Stomach (tissue), 9 donors: ENCODE results near the gene NFYA. TPM values are rescaled to one million over a fixed set of nuclear protein-coding genes. Genes with fewer than 3 reads are reported as not detected.

Experiments
- DNase-seq, 2 donors: peaks; one replicate each; pipeline versions ENCODE4 v3.0.0 to v3.0.0-alpha.2; 2013 to 2019
- H3K27ac ChIP-seq, 5 donors: fragments of 200-600 bp in 4 of 5; sonication (generic) in 4 of 5; one replicate each; pipeline ENCODE4 v1.5.1; 2013 to 2019; ENCODE audit warnings: mild to moderate bottlenecking in 1 of 5, moderate library complexity in 1 of 5
- H3K27me3 ChIP-seq, 3 donors: fragments of 200-600 bp; sonication (generic); one replicate each; pipeline ENCODE4 v1.5.1; 2017 to 2019; ENCODE audit warnings: mixed run types in 1 of 3
- H3K36me3 ChIP-seq, 4 donors: fragments of 200-600 bp; sonication (generic); 1 replicate in 3 of 4; 2 replicates in 1 of 4; pipeline ENCODE4 v1.5.1; 2016 to 2019
- H3K4me1 ChIP-seq, 4 donors: fragments of 200-600 bp; sonication (generic); one replicate each; pipeline ENCODE4 v1.5.1; 2016 to 2019
- H3K4me3 ChIP-seq, 4 donors: fragments of 200-600 bp; sonication (generic) in 3 of 4; one replicate each; pipeline ENCODE4 v1.5.1; 2016 to 2019; ENCODE audit warnings: mild to moderate bottlenecking in 1 of 4
- H3K9me3 ChIP-seq, 4 donors: fragments of 200-600 bp; sonication (generic); one replicate each; pipeline ENCODE4 v1.5.1; 2016 to 2019
- EP300 ChIP-seq: sonication (generic); formaldehyde crosslinking; IDR thresholded peaks from one replicate; pipeline ENCODE4 v1.6.1; 2017; ENCODE audit warnings: antibody characterized with exemption
- POLR2A ChIP-seq, 4 donors: fragments of 450-650 bp; IDR thresholded peaks; one replicate each; pipeline ENCODE4 v1.6.1; 2016; ENCODE audit warnings: antibody characterized with exemption in 4 of 4, control low read depth in 2 of 4, mild to moderate bottlenecking in 1 of 4, moderate library complexity in 1 of 4
- POLR2AphosphoS5 ChIP-seq, 3 donors: sonication (generic); formaldehyde crosslinking; IDR thresholded peaks; one replicate each; pipeline ENCODE4 v1.6.1; 2016; ENCODE audit warnings: antibody characterized with exemption in 3 of 3
- WGBS, 5 donors: extraction: QIAGEN DNeasy Blood & Tissue Kit in 3 of 5; methylation state at CpG; one replicate each; pipeline versions ENCODE4 v1.1.5 to v1.1.7; 2013 to 2018; 5-methylcytosine and 5-hydroxymethylcytosine counted together
- intact Hi-C: fragments of 100-400 bp; cut with DNase I; formaldehyde crosslinking; loops from one replicate; pipeline ENCODE4 v1.15.1; 2023; ENCODE audit warnings: low total_unique reads
- polyA plus RNA-seq, 3 donors: library from polyadenylated mRNA; stranded (reverse); fragments of 200-250 nt; gene quantifications; one replicate each; pipeline ENCODE4 v1.2.3, GENCODE V29; 2013
- total RNA-seq, 5 donors: library from RNA; depleted of rRNA; stranded (reverse); fragments of >200 nt; gene quantifications; one replicate each; pipeline versions ENCODE4 v1.1.0 to v1.2.3, GENCODE V29; 2014 to 2016
- TF ChIP-seq, protein P1 (sequence below), 7 experiments: fragments of 450-650 bp in 4 of 7; fragments of 200-600 bp in 3 of 7; sonication (generic) in 3 of 7; IDR thresholded peaks; one replicate each; pipeline ENCODE4 v1.5.1; 2016 to 2019; ENCODE audit warnings: antibody characterized with exemption in 7 of 7, control low read depth in 2 of 7, mild to moderate bottlenecking in 1 of 7
- donor health status: healthy with polysubstance abuse.
- donor health status: Bipolar disorder and iron deficiency.
- donor health status: healthy.

NFYA gene
- total and polyA plus RNA-seq, 8 donors: 5.0 to 35.0 (median 13.4) TPM

DNA sequence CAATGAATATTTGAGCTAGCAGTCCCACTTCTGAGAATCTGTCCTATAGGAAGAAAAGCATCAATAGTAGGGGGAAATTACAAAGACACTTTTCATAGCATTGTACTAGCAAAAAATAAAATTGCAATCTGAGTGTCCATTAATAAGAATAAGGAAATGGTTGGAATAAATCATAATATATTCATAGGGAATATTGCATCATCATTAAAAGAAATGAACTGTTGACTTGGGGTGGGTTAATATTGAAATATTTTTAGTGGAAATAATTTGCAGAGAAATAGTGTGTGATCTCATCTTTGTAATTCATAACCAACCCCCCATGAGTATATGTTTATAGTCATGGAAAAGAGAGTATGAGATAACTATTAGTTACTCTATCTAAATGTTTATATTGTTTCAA, 12.4 kb downstream of the NFYA start:
- Histone ChIP-seq H3K9me3 (no peaks in the 10 kb centered on the region), H3K36me3 (peaks cover 45 to 93% (median 78%) of the 10 kb centered on the region in 4 donors), H3K27me3 (no peaks in the 10 kb centered on the region), H3K4me3 (no peak overlapping the region), H3K4me1 (peaks cover 0 to 26% (median 11%) of the 10 kb centered on the region in 4 donors), H3K27ac (no peak overlapping the region)
- intact Hi-C loops: no loop called here
- no peak for DNase-seq
- TF ChIP-seq, protein P1, sequence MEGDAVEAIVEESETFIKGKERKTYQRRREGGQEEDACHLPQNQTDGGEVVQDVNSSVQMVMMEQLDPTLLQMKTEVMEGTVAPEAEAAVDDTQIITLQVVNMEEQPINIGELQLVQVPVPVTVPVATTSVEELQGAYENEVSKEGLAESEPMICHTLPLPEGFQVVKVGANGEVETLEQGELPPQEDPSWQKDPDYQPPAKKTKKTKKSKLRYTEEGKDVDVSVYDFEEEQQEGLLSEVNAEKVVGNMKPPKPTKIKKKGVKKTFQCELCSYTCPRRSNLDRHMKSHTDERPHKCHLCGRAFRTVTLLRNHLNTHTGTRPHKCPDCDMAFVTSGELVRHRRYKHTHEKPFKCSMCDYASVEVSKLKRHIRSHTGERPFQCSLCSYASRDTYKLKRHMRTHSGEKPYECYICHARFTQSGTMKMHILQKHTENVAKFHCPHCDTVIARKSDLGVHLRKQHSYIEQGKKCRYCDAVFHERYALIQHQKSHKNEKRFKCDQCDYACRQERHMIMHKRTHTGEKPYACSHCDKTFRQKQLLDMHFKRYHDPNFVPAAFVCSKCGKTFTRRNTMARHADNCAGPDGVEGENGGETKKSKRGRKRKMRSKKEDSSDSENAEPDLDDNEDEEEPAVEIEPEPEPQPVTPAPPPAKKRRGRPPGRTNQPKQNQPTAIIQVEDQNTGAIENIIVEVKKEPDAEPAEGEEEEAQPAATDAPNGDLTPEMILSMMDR (IDR thresholded peaks at IDR 0.05): no peak
- no peak for TF ChIP-seq POLR2AphosphoS5 (IDR thresholded peaks at IDR 0.05)
- TF ChIP-seq EP300: no peak
- no peak for TF ChIP-seq POLR2A (IDR thresholded peaks at IDR 0.05)

DNA sequence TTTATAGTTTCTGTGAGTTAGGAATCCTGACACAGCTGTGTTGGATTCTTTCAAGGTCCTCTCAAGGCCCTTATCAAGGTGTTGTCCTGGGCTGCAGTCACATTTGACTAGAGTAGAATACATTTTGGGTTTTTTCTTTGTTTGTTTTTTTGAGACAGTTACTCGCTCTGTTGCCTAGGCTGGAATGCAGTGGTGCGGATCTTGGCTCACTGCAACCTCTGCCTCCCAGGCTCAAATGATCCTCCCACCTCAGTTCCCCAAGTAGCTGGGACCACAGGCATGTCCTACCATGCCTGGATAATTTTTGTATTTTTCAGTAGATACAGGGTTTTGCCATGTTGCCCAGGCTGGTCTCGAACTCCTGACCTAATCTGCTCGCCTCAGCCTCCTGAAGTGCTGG, 15.7 kb downstream of the NFYA start:
- peaks cover 0 to 8% (median 4%) of the 10 kb centered on the region in 4 donors for H3K4me1 ChIP-seq
- H3K27ac ChIP-seq: no peak overlapping the region
- DNase-seq: no peak
- TF ChIP-seq POLR2A (IDR thresholded peaks at IDR 0.05): no peak
- peaks cover 62 to 100% (median 87%) of the 10 kb centered on the region in 4 donors for H3K36me3 ChIP-seq
- intact Hi-C loops: no loop called here
- WGBS, 5 donors: 94 to 97% (median 95%) methylated on average over 4 of the region's 4 CpGs
- H3K9me3 ChIP-seq: no peaks in the 10 kb centered on the region
- no peaks in the 10 kb centered on the region for H3K27me3 ChIP-seq
- H3K4me3 ChIP-seq: no peak overlapping the region

DNA sequence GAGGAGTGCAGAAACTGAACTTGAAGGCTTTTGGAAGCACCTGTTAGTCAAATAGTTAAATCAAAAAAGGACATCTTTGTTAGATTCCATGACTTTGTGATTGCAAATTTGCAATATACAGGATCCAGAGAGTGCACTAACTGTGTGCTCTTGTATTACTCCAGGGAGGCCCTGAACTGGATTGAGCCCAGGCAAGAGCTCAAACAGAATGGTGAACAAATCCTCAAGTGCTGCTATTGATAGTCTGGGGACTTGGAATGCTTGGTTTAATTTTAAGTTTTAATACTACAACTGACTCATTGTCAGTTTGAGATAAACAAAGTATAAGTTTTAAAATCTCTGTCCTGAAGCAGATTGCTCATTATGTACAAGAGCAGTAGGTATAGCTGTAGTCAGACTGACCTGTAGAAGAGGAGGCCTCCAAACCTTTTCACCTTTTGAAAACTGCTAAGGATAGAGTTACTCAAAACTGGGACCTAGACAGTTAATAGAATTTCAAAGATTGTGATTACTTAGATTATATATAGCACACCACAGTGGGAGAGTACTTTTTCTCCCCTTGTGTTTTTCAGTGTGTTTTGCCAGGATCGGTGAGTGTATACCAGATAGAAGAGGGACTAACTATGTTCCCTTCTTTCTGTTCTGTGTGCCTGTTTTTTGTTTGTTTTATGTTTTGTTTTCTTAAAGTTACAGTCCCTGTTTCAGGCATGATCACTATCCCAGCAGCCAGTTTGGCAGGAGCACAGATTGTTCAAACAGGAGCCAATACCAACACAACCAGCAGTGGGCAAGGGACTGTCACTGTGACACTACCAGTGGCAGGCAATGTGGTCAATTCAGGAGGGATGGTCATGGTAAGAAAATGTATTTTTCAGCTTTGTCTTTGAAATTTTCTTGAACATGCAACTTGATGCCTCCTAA, 18.3 kb downstream of the NFYA start:
- Histone ChIP-seq H3K27ac (no peak overlapping the region), H3K27me3 (no peaks in the 10 kb centered on the region), H3K4me1 (no peaks in the 10 kb centered on the region), H3K9me3 (no peaks in the 10 kb centered on the region), H3K36me3 (peaks cover 64 to 100% (median 88%) of the 10 kb centered on the region in 4 donors), H3K4me3 (no peak overlapping the region)
- no peak for TF ChIP-seq EP300
- TF ChIP-seq, protein P1 (IDR thresholded peaks at IDR 0.05): no peak
- no peak for TF ChIP-seq POLR2A (IDR thresholded peaks at IDR 0.05)
- TF ChIP-seq POLR2AphosphoS5 (IDR thresholded peaks at IDR 0.05): no peak
- 12 to 53% (median 20%) methylated on average over 1 of the region's 1 CpG for WGBS, 5 donors
- intact Hi-C loops: no loop called here
- no peak for DNase-seq

GRCh38 chr6:41092421-41093140, 19.8 kb downstream of the NFYA start:
- no peak overlapping the region for H3K4me3 ChIP-seq

More at GRCh38 chr6:41092421-41093140, 19.8 kb downstream of the NFYA start:
- no peaks in the 10 kb centered on the region for H3K4me1 ChIP-seq
- H3K36me3 ChIP-seq: peaks cover 76 to 100% (median 93%) of the 10 kb centered on the region in 4 donors
- peak in 1 of 2 donors; percentile 41 for DNase-seq
- TF ChIP-seq, protein P1 (IDR thresholded peaks at IDR 0.05): no peak
- no peak for TF ChIP-seq POLR2A (IDR thresholded peaks at IDR 0.05)
- no peak for TF ChIP-seq EP300
- no peak for TF ChIP-seq POLR2AphosphoS5 (IDR thresholded peaks at IDR 0.05)
- WGBS, 5 donors: 93 to 97% (median 95%) methylated on average over 4 of the region's 4 CpGs
- intact Hi-C loops: no loop called here
- H3K27me3 ChIP-seq: no peaks in the 10 kb centered on the region
- no peak overlapping the region for H3K27ac ChIP-seq
- H3K9me3 ChIP-seq: no peaks in the 10 kb centered on the region
